ENCODE measurements around the gene C12orf42. TPM values are rescaled to one million over a fixed set of nuclear protein-coding genes. Genes with fewer than 3 reads are reported as not detected.

C12orf42 gene
- total RNA-seq, 1 donor from 2014 or later: 0.22 TPM

DNA sequence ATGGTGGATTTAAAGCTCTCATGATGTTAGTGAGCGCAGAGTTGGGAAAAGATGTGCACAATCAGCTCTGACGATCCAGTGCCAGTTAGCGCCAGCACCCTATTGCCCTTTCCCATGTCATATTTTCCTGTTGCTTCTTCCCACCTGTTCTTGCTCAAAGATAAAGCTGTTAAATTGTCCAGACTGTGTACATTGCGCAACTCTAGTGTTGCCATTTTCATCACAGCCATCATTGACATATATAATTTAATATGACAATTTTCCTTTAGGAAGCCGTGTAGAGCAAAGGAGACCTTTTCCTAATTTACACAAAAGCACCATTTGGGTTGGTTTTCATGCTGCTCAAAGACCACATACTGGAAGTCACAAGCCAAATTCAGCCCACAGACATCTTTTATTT lies 5.7 kb upstream of the C12orf42 start:
- DNase-seq (no peak), ATAC-seq (ENCODE audit: poor library complexity) (no peak)
- intact Hi-C loops (cut with DNase I): no loop called here

DNA sequence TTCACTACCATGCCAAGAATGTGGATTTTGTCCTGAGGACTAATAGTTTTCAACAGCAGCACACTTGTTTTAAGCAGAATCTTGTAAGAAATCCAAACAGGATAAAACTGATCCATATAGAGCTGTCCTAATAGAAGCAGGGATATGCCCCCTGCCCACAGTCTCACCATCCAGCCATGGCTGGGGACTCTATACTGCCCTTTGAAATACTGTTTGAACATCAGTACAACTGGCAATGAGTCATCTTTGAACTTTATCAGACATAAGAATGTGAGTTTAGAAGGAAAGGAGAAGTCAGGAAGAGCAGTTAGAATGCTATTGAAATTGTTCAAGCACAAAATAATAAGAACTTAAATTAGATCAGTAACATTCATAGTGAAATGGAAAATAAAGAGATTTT lies 3.8 kb upstream of the C12orf42 start:
- intact Hi-C loops (cut with DNase I): no loop called here
- ATAC-seq (ENCODE audit: poor library complexity) (no peak), DNase-seq (no peak)

DNA sequence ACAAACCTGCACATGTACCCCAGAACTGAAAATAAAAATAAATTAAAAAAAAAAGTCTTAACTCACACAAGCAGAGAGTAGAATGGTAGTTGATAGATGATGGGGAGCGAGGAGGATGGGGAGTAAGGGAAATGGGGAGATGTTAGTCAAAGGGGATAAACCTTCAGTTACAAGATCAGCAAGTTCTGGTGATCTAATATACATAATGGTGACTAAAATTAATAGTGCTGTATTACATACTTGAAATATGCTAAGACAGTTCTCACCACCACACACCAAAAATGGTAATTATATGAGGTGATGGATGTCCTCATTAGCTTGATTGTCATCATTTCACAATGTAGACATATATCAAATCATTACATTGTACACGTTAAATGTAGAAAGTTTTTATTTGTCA lies 3.2 kb upstream of the C12orf42 start:
- ATAC-seq (ENCODE audit: poor library complexity) (no peak), DNase-seq (no peak)
- intact Hi-C loops (cut with DNase I): no loop called here

DNA sequence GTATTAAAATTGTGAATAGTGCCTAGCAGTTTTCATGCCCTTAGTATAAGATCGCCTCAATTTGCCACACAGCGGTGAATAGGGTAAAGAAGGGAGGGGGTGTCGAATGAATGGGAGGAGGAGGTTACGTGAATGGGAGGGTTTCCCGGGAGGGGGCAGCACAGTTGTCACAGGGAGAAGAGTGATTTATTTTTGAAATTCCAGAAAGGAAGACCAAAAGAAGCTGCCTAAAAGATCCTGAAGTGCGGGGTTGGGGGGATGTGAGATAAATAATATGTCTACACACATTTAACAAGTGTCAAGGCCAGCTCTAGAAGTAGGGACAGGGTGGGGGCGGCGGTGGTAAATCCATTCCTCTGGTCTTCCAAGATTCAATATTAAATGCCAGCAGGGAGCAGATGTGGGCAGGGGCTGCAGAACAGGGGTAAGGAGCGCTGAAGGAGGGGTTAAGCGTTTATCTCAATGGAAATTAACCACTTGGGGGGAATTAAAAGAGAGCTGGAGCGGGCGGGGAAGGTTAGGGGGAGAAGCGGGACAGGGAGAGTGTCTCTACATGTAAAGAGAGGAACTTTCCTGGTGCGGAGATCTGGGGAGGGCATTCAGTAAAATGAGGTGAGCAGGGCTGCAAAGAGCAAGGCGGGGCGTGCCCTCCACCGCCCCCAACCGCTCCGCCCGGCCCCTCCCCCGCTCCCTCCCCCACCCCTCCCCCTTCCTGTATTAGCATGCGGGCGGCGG lies 867 bp downstream of the C12orf42 start:
- intact Hi-C loops (cut with DNase I): no loop called here
- peak; percentile 29 for ATAC-seq (ENCODE audit: poor library complexity)
- DNase-seq: no peak

DNA sequence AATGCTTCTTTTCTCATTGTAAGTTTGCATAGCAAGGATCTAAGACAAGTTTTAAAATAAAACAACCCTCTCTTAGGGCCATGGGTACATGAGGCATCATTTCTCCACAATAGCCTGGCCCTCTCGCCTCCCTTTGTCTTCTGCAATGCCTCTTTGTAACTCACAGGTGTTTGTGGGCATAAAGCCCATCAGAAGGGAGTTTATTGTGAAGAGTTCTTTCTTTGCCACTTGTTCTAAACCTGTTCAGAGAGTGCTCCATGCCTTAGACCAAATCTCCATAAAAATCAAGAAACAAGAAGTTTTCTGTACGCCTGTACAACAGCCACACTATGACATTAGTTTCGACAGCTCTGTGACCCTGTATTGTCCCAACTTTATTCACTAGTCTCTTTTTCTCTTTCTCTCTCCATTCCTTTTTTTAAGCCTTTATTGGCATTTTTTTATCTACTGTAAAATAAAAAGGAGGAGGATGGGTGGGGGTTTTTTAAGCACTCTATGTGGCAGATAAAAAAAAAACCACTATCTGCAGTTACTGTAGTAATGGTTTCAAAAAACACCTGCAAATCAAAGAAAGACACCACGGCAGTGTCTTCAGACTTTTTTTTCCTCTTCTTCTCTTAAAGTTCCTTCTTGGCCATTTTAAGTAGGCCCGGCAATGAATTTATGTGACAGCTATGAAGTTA lies 1.6 kb downstream of the C12orf42 start:
- intact Hi-C loops (cut with DNase I): no loop called here
- no peak for DNase-seq
- no peak for ATAC-seq (ENCODE audit: poor library complexity)

DNA sequence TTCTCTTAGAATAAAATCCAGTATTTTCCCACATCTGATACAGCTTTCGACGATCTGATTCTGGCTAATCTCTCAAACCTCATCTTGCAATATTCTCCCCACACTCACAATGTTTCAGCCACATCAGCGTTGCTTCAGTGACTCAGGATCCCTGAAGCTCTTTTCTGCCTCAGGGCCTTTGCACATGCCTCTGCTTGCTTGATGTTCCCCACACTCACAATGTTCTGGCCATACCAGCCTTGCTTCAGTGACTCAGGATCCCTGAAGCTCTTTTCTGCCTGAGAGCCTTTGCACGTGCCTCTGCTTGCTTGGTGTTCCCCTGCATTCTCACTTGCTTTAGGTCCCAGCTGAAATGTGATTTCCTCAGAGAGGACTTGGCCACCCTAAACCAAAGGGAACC lies 2.6 kb downstream of the C12orf42 start:
- intact Hi-C loops (cut with DNase I): no loop called here
- DNase-seq (no peak), ATAC-seq (ENCODE audit: poor library complexity) (no peak)

DNA sequence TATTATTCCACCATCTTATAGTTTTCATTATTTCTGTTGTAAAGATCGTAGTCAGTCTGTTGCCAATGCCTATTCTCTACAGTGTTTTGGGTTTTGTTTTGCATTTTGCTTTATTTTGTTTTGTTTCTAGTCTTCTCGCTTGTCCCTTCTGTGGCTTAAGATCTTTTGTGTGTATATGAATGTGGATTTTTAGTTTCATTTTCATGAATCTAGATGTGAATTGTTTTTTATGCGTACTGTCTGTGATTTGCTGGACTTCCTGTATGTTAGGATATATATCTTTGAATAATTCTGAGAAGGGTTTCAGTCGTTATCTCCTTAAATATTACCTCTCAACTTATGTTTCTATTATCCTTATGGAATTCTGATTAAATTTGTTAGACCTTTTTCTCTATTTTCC lies 13.4 kb downstream of the C12orf42 start:
- DNase-seq (no peak), ATAC-seq (ENCODE audit: poor library complexity) (no peak)
- intact Hi-C loops (cut with DNase I): no loop called here

DNA sequence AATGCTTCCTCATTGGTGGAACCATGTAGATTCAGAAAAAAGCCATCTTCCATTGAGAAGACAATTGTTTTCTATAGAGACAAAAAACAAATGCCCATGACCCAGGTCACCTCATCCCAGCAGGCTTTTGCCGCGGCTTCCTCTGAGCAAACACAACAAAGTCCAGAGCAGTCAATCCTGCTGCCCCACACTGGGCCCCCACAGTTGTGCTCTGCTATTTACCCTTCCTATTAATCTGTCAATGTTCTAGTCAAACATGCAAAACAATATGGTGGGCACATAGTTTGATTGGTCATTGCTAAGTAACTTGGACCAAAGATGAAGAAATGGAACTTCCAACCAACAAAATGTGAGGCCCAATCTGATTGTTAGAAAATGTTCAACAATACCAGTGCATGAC lies 20.7 kb downstream of the C12orf42 start:
- DNase-seq (no peak), ATAC-seq (ENCODE audit: poor library complexity) (no peak)
- intact Hi-C loops (cut with DNase I): no loop called here

DNA sequence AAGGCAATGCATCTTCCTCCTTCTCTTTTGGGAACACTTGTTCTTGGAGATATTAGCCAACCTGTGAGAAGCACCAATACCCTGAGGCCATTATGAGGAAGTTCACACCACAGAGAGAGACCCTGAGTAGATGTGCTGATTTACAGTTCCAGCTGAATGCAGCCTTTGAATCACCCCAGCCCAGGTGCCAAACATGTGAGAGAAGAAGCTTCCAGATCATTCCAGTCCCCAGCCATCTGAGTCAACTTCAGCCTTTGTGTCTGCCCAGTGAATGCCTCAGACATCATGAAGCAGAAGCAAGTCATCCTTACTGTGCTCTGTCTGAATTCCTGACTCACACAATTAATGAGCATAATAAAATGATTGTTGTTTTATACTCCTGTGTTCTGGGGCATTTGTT lies 25.1 kb downstream of the C12orf42 start:
- intact Hi-C loops (cut with DNase I): no loop called here
- DNase-seq (no peak), ATAC-seq (ENCODE audit: poor library complexity) (no peak)

DNA sequence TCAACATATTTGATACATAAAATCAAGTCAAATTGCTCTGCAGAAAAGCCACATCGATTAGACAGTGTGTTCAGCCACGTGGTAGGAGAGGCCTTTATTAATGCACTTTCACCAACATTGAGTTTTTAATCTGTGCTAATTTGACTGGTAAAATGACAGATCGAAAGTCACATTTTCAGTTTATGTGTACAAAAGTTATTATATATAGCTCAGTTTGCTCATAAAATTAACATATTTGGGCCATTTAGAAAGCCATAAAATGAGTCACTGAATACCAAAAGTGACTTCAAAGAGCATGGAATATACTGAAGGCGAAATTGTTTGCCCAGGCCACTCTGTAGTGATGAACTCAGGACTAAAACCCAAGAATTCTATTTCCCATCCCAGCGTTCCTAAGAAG lies 26.0 kb downstream of the C12orf42 start:
- ATAC-seq (ENCODE audit: poor library complexity) (no peak), DNase-seq (no peak)
- intact Hi-C loops (cut with DNase I): no loop called here

DNA sequence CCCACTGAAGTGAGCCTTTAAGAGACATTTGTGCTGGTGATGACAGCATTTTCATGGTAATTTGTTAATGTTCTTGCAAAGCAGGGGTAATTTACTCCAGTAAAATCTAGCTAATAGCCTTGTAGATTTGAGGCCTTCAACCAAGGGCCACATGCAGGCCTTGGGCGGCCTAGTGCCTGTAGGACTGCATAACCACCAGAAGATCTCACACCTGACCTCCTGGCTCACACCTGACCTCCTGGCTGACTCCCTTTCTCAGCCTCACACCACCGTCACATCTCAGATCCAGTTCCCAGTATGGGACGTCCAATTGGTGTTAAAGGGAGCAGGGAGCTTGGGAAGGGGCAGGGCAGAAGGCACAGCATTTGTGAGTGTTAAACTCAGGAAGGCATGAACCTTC lies 26.9 kb downstream of the C12orf42 start:
- no peak for DNase-seq
- intact Hi-C loops (cut with DNase I): no loop called here
- no peak for ATAC-seq (ENCODE audit: poor library complexity)

DNA sequence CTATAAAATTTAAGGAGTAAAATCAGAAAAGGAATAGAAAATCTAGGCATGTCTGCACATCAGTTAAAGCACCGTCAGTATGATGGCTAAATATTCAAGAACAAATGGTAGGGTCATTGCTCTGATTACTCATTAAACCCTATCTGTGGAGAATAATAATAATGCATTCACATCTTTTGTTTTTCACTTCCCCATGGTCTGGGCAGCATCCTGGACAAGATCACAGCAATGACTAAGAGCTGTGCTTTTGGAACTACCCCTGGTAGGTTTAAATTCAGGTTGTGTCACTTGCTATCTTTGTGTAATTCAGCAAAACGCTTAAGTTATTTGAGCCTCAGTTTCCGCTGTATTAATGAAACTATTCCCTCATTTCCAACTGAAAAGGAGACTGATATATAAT lies 33.1 kb downstream of the C12orf42 start:
- ATAC-seq (ENCODE audit: poor library complexity): no peak
- intact Hi-C loops (cut with DNase I): no loop called here
- DNase-seq: no peak

DNA sequence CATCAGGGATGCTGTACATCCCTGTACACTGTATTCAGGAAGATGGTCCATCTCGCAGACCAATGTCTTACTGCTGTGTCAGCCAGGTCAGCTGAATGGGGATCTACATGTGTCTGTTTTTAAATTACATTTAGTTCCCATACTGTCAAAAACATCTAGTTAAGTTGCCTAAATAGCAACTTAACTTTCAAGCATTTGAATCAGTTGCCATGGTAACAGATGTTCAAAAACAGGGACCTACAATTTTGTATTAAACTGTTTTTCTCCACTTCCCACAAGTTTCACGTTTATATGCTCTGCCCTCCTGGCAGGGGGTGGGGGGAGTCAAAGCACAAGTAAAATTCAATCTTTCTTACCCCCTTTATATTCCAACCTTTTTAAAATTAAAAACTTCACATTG lies 38.3 kb downstream of the C12orf42 start:
- ATAC-seq (ENCODE audit: poor library complexity) (no peak), DNase-seq (no peak)
- intact Hi-C loops (cut with DNase I): no loop called here

DNA sequence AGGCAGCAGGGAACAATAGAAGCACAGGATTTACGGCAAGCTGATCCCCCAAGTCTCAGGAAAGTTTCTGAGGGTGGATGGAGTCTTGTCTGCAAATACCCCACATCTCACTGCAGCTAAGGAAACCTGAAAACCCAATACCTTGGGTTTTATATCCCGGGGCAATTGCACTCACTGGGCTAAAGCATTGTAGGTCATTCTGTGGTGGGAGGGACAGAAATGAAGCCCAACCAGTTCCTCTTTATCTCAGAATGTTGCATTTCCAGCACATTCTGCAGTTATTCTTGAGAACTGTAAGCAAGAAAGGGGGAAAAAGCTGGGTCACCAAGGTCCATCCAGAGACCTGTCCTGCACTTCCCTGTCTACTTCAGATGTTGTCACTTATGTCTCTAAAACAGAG lies 39.8 kb downstream of the C12orf42 start:
- ATAC-seq (ENCODE audit: poor library complexity) (no peak), DNase-seq (no peak)
- intact Hi-C loops (cut with DNase I): no loop called here

DNA sequence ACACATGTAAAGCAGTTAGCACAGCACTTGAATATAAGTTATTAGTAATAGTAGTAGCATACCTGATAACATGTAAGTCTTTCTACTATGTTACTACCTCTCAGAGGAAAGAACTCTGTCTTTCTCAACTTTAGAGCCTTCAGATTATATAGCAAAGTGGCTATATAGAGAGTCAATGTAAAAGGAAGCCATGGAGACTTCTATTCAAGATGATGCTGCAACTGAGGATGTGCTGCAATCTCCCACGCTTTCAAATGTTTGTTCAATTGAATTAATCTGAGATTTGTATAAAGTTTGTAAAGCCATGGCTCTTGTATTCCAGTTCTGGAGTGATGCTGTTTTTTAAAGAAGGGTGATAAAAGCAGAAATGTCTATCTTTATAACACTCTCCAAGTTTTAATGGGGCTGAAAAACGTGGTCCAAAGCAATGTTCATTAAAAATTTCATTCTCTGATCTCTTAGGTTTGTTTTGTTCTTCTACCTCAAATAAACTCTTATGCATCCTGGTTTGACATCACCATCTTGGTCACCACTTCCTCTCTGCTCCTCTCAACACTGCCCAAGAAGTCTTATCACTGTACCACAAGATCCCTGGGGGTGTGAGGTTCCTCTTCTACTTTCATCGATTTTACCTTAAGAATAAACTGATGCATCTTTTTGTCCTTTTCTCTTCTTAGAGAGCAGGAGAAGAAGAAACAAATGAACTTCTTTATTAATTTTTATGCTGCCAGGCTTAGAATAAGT lies 40.6 kb downstream of the C12orf42 start:
- DNase-seq (no peak), ATAC-seq (ENCODE audit: poor library complexity) (no peak)
- intact Hi-C loops (cut with DNase I): no loop called here

DNA sequence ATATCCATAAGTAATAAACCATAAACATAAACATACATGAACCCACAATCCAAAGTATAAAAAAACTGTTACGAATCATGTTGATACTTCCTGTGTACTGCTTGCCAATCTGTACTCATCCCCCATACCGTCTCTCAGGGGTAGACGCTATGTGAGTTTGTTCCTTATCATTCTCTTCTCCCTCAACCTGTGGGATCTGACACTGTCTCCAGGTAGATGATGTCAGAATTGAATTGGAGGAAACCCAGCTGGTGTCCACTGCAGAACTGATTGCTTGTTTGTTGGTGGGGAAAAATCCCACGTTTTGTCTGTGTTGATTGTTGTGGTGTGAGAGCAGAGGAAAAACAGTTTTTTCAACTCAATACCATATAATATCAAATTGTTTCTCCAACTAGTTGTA lies 50.8 kb downstream of the C12orf42 start:
- ATAC-seq (ENCODE audit: poor library complexity) (no peak), DNase-seq (no peak)
- intact Hi-C loops (cut with DNase I): no loop called here

DNA sequence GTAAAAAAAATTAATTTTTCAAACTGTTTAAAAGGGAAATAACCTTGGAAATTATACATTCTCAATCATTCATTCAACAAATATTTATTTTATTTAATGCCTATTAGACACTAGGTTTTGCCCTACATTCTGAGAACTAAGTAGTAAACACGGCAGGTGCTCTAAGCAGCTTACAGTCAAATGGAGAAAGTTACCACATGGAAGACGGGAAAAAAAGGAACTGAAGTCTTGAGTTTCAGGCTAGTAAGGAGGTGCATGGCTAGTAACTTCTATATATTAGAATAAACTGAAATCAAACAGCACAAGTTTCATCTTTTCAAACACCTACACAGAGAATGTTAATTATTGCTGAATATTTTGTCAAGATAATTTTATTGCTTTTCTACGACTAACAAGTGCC lies 52.9 kb downstream of the C12orf42 start:
- no peak for ATAC-seq (ENCODE audit: poor library complexity)
- DNase-seq: no peak
- intact Hi-C loops (cut with DNase I): no loop called here

DNA sequence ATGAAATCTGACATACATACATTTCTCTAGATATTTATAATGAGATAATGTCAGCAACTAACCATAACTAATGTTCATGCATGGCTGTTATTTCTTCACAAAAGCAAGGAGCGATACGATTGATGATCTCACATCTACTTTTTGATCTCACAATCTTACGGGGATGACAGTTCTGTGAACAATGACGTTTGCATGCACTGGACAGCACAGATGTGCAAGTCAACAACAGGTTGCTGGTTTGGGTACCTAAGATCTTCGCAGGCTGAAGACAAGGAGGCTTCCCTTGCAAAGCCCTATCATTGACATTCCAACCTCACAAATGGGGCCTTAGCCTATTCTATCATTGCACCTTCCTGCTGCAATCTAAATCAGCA lies 53.6 kb downstream of the C12orf42 start:
- ATAC-seq (ENCODE audit: poor library complexity) (no peak), DNase-seq (no peak)
- intact Hi-C loops (cut with DNase I): no loop called here

DNA sequence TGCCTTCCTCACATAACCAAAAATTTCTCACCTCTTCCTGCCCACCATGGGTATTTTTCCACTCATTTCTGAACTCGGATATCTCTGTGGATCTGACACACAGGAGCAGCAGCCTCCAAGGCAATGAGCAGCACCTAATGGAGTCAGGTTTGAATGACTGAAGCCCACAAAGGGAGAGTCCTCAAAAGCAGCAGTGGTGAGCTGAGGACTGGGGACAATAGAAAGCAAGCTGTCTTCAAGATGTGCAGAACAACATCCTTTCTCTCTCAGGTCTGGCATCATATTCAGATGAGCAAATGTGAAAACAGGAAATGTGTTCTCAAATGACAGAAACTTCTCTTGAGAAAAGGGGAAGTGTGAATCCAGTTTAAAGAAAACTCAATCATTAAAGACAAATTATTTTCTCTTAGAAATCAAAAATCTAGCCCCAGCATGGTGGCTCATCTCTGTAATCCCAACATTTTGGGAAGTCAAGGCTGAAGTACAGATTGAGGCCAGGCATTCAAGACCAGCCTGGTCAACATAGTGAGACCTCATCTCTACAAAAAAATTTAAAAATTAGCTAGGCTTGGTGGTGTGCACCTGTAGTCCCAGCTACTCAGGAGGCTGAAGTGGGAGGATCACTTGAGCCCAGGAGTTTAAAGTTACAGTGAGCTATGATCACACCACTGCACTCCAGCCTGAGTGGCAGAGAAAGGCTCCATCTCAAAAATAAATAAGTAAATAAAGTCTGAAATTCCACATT lies 54.2 kb downstream of the C12orf42 start:
- intact Hi-C loops (cut with DNase I): no loop called here
- ATAC-seq (ENCODE audit: poor library complexity) (no peak), DNase-seq (no peak)
